IPS-11a (cell line): ENCODE data around the gene ADAR.

ENCODE experiments used
- H3K4me3 ChIP-seq: one replicate; pipeline ENCODE4 v1.5.1; 2013; ENCODE audit warnings: low read depth, low read length, control low read depth

ADAR gene

DNA sequence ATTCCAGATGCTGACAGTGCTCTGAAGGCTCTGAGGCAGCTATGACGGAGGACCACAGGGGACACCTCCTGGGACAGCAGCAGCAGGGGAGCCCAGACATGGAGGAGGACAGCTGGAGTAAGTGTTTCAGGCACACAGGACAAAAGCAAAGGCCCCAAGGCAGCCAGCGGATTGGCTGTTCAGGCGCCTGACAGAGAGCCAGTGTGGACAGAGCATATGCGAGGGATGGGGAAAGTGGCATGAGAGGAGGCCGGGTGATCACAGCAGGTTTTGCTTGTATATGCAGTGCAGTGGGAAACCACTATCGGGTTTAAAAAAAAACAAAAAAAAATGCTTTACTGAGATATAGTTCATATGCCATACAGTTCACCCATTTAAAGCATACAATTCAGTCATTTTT lies 21.3 kb downstream of the ADAR start:
- H3K4me3 ChIP-seq, result no peak overlapping the region

DNA sequence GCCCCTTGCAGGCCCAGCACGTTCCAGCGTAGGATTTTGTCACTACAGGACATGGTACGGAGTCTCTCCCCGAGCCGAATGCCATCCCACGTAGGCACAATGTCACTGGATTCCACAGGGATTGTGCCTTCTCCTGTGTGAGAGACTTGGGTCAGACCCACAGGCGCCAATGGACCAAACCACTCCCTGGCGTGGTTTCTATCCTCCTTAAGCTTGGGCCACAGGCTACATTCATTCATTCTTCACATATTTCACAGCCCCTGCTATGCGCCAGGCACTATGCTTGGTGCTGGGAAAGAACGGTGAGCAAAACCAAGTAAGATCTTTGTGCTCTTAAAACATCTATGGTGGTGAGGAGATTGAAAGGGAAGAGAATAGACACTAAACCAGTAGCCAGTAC lies 21.8 kb downstream of the ADAR start:
- H3K4me3 ChIP-seq, result no peak overlapping the region

DNA sequence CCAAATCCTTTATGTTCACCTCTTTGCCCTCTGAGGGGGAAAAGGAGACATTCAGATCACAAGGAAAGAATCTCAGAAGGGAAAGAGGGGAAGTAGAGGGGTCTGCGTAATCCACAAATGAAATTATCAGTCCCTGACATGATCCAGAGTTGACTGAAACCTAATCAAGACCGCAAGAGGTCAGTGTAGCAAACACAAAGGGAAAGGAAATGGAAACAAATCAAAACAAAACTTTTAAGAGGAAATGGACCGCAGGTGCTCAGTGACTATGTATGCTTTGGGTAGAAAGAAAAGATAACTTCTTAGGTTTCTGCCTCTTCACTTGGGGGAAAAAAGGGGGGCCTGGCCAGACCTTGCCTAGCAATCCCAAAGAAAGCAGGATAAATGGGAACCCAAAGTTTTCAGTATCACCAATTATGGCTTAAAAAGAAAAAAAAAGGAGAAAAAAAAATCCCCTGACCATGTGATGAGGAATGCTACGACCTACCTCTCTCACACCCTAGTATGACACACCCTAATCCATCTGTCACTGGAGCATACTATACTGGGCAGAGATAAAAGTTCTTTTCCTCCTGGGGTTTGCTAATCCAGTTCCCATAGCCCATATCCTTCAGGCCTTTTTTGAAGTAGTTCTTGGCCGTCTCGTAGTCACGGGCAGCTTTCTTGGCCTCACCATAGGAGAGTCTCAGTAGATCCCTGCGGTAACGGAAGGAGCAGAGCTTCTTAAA lies 23.6 kb downstream of the ADAR start:
- no peak overlapping the region for H3K4me3 ChIP-seq

DNA sequence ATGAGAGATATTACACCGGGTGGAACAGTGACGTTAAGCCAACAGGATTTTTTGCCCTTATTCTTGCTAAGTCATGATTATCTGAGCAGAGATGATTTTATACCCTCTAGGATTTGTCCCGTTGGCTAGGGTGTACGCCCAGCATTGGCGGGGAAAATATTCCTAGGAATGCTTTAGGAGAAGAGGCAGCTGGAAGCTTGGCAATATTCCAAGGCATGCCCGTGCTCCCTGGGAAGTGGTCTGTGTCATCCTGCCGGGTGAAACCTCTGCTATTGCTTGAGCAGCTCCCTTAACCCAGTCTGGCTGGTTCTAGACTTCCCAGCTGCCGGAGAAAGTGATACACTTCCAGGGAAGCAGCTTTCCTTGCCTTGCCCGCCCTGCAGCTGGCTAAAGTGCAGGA lies 24.2 kb downstream of the ADAR start:
- H3K4me3 ChIP-seq, result no peak overlapping the region

DNA sequence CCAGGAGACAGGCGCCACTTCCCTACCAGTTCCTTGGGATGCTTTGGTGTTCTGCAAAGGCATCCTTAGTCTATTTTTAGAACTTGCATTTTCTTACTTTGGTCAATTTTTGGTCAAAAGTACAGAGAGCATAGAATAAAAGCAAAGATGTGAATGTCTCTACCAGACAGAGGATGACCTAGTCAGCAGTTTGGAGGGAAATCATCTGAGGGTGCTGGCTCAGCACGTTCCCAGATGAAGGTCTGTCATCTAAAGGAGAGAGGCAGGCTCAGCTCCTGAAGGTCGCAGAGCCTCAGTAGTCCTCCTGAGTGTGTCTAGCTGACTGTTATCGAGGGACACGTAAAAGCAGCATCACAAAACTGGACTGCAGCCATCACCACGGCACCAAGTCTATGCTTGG lies 25.1 kb downstream of the ADAR start:
- H3K4me3 ChIP-seq, result no peak overlapping the region

DNA sequence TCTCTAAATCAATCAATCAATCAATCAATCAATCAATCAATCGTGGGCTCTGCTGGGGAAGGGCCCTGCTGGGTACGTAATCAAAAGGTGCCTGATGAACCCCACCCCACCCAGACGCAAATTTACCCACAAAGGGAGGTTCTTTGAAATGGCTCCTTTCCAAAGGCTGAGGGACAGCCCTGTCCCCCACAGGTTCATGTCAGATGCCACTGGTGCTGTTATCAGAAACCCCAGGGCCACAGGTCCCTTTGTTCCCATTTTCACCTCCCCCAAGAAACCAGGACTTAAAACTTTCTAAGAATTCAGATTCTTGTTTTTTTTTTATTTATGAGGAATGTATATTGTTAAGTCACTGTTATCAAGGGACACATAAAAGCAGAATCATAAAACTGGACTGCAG lies 26.2 kb downstream of the ADAR start:
- H3K4me3 ChIP-seq, result no peak overlapping the region

DNA sequence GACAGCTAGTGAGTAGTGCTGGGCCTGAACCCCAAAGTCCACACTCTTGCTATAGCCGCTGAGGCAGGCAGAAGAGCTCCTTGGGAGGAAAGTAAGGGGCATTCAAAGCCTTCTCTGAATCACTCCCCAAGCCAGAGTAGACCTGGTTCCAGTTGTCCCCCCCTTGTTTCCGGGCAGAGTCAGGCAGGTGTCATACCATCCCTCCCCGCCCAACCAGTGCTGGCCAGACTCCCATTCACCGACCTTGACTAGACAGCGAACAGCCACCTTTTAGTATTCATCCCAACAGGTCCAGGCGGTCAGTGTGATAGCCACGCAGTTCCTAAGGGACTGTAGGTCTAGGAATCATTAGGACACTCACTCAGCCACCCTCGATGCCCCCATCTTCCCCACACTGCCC lies 28.6 kb downstream of the ADAR start:
- H3K4me3 ChIP-seq, result no peak overlapping the region

DNA sequence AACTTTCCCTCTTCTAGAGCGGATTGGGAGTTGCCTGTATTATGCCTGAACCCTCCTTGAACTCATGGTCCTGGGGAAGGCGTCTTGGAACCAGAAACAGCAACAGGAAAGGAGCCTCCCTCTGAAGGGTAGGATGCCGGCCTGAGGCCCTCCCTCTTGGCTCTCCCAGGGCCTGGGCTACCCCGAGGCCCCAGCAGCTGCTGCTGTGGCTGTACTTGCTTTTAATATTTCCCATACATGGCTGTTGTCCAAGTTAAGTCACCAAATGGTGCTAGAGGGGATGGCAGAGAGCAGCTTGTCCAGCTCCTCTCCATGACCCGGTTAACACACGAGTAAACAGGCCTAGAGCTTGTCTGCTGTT lies 29.9 kb downstream of the ADAR start:
- no peak overlapping the region for H3K4me3 ChIP-seq

DNA sequence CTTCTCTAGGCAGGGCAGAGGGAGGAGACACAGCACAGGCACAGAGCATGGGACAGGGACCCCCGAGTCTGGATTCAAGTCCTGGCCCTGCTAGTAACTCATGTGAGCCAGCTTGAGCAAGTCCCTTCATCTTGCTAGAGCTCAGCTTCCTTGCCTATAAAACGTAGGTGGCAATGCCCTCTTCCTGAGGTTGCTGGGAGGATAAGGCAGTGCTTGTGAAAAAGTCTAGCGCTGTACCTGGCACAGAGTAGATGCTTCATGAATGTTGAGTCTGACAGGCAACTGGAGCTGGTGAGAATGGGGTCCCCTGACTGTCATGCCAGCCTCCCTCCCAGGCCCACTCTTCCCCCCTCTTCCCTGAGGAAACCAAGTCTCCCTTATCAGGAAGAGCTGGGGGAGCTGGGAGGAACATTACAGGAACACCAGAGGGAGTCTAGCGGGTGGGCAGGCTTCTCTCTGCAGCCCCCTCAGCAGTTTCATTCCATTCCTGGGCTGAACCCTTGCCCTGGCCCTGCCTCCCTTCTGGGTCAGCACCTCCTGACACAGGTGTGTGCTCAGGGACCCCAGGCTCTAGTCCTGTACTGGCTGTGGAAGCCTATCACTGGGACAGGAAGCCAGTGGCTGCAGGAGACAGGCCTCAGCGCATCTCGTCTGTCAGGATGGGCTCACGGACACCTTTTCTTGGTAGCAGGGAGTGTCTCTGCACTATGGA lies 30.5 kb downstream of the ADAR start:
- H3K4me3 ChIP-seq, result no peak overlapping the region

DNA sequence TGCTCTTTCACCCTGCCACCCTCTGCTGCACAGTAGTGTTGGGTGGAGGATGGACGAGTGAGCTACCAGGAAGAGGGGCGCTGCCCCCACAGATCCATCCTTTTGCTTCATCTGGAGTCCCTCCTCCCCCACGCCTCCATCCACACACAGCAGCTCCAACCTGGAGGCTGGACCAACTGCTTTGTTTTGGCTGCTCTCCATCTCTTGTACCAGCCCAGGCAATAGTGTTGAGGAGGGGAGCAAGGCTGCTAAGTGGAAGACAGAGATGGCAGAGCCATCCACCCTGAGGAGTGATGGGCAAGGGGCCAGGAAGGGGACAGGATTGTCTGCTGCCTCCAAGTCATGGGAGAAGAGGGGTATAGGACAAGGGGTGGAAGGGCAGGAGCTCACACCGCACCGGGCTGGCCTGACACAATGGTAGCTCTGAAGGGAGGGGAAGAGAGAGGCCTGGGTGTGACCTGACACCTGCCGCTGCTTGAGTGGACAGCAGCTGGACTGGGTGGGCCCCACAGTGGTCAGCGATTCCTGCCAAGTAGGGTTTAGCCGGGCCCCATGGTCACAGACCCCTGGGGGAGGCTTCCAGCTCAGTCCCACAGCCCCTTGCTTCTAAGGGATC lies 31.9 kb downstream of the ADAR start:
- no peak overlapping the region for H3K4me3 ChIP-seq

DNA sequence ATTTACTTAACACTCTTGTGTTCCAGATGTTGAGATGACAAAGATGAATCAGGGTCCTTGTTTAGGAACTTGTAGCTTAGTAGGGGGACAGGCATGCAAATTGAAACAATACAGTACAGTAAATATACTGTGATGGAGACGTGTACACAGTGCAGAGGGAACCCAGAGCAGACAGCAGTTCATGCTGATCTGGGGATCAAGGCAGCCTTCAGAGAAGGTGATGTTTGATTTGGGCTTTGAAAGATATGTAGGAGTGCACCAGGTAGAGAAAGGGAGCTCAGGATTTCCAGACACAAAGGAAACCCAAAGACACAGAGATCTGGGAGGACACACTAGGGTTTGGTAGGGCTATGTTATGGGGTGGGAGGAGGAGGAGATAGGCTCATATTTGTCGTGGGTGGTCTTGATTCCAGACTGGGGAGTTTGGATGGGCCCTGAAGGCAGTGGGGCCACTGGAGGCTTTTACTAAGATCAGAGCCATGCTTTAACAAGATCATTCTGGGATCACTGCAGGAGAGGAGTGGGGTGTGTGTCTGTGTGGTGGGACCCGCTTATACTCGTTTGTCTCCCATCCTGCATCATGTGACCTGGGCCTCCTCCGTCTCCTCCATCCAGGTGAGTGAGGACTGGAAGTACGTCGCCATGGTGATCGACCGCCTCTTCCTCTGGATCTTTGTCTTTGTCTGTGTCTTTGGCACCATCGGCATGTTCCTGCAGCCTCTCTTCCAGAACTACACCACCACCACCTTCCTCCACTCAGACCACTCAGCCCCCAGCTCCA lies 32.6 kb downstream of the ADAR start:
- no peak overlapping the region for H3K4me3 ChIP-seq

DNA sequence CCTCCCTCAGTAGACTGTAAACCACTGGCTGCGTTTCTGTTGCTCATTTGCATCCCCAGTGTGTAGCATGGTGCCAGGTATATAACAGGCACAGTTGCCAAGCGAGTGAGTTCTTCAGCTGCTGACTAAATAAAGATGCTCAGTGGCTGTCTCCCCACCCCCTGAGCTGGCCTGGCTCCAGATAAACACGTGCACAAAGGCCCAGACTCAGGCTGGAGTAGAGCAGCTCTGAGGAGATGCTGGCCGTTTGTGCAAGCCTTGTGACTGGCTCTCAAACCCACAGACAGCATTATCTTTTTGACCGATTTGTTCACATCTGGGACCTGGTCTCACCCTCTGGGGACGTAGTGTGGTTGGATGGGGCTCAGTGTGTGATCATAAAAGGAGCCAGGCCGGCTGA lies 33.3 kb downstream of the ADAR start:
- no peak overlapping the region for H3K4me3 ChIP-seq

DNA sequence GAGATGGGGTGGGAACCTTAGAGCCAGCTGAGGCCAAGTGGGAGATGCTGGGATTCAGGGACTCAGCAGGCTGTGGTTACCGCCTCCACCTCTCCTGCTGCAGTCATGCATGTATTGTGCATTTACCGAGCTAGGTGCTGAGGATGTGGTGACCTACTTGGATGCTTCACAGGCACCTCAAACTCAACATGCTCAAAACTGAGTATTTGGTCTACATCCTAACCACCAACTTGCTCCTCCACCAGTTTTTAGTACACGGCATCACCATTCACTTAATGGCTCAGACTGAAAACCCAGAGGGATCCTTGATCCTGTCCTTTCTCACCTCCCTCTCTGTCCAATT lies 34.8 kb downstream of the ADAR start:
- no peak overlapping the region for H3K4me3 ChIP-seq

DNA sequence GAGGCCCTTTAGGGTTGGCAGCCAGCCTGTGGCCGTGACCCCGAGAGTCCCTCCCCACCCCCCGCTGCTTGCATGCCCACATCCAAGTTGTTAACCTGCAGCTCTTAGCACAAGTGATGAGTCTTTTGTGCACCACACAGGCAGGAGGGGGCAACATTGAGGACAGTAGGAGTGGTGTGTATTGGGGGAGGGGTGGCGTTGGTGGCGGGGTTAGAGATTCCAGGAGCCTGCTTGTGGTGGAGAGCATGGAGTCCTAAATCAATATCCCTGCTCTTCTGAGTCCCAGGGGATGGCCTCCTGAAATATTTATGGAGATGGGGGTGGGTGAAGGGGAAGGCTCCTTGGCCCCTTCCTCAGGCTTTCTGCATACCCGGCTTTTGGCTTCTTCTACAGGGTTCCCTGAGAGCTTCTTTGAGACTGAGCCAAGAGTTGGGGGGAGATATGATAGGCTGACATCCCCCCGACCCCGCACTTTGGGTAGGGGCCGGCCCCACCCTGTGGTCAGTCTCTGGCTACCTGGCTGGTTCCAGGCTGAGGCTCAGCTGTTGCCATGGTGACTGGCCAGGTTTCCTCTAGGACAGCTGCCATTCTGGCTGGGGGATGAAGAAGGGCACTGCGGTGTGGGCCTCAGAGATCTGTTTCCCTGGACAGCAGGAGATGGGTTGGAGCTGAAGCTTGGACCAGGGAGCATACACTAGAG lies 35.4 kb downstream of the ADAR start:
- no peak overlapping the region for H3K4me3 ChIP-seq

DNA sequence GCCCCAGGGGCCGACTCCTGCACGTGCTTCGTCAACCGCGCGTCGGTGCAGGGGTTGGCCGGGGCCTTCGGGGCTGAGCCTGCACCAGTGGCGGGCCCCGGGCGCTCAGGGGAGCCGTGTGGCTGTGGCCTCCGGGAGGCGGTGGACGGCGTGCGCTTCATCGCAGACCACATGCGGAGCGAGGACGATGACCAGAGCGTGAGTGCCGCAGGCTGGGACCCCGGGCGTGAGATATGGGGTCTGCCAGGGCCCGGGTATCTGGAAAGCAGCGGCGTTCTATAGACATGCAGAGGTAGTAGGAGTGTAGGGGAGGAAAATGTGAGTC lies 36.1 kb downstream of the ADAR start:
- no peak overlapping the region for H3K4me3 ChIP-seq

DNA sequence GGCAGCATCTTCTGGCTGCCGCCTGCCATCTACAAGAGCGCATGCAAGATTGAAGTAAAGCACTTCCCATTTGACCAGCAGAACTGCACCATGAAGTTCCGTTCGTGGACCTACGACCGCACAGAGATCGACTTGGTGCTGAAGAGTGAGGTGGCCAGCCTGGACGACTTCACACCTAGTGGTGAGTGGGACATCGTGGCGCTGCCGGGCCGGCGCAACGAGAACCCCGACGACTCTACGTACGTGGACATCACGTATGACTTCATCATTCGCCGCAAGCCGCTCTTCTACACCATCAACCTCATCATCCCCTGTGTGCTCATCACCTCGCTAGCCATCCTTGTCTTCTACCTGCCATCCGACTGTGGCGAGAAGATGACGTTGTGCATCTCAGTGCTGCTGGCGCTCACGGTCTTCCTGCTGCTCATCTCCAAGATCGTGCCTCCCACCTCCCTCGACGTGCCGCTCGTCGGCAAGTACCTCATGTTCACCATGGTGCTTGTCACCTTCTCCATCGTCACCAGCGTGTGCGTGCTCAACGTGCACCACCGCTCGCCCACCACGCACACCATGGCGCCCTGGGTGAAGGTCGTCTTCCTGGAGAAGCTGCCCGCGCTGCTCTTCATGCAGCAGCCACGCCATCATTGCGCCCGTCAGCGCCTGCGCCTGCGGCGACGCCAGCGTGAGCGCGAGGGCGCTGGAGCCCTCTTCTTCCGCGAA lies 36.6 kb downstream of the ADAR start:
- no peak overlapping the region for H3K4me3 ChIP-seq

DNA sequence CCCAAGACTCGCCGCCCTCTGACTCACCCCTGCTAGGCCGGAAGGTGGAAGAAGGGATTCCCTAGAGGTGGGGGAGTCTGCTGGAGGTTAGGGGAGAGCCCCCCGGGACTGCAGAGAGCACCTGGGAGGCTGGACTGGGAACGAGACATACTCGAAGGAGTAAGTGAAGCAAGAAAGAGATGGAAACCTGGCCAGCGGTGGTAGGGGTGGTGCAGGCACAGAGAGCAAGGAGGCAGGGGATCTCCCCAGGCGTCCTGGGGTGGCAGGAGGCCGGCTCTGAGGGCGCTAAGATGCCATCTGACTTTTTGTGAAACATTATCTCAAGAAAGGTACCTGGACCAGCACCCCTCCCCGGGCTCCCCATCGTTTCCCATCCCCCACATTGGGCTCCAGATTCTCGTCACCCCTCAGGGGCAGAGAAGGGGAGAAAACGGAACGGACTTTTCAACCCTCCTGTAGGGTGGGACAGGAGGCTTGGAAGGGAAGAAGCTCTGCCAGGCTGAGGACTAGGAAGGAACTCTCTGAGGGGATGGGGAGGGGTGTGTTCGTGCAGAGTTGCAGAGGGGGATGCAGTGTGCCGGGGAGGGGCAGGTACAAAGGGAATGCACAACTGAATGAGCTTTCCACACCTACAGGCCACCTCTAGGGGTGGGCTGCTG lies 39.7 kb downstream of the ADAR start:
- H3K4me3 ChIP-seq, result peak overlapping the region; percentile 35

DNA sequence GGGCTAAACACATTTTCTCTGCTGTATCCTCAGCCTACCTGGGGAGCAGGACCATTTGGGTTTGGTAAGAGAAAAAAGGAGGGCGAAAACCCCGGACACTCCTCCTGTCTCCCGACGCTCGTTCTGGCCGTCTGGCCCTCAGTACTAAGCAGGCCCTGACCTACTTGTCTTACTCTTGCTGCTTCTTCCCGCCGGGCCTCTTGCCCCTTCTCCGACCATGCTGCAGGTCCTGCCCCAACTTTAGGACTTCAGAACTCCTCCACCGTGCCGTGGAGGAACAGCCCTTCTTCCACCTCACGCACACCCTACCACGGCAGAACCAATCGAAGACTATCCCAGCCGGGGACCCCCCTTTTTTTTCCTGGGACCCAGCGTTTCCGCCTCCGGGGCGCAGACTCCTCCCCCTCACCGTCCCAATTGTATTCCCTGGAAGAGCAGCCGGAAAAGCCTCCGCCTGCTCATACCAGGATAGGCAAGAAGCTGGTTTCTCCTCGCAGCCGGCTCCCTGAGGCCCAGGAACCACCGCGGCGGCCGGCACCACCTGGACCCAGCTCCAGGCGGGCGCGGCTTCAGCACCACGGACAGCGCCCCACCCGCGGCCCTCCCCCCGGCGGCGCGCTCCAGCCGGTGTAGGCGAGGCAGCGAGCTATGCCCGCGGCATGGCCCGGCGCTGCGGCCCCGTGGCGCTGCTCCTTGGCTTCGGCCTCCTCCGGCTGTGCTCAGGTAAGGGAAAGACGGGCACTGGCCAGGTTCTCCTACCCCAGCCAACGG lies 40.4 kb downstream of the ADAR start, which contains the start of gene CHRNB2:
Gene CHRNB2, plus strand, starts transcription at position 393 of the 771 bp plus-strand sequence. Its CDS starts 267 bp downstream, at position 660.
- H3K4me3 ChIP-seq, result peak within 1 kb of the TSS; percentile 72

DNA sequence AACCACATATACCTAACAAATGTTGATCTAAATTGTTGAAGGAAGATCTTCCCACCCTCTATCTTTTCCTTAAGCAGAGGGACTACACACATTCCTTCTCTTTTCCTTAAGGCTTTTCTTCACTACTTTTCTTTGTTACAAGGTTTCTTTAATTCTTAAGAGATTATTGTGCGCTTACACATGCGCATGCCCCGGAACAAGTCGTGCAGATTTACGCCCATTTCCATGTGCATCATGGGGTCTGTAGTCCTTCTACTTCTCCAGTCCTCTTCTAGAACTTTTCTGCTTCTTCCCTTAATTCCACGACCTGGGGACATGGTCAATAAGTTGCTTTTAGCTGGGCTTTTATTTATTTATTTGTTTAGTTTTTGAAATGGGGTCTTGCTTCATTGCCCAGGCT lies 42.1 kb downstream of the ADAR start:
- no peak overlapping the region for H3K4me3 ChIP-seq
